ENCODE results near the gene PDSS1. TPM values are rescaled to one million over a fixed set of nuclear protein-coding genes. Genes with fewer than 3 reads are reported as not detected.

The PDSS1 gene
- total RNA-seq, 1 donor from 2014 or later: 8.7 TPM

DNA sequence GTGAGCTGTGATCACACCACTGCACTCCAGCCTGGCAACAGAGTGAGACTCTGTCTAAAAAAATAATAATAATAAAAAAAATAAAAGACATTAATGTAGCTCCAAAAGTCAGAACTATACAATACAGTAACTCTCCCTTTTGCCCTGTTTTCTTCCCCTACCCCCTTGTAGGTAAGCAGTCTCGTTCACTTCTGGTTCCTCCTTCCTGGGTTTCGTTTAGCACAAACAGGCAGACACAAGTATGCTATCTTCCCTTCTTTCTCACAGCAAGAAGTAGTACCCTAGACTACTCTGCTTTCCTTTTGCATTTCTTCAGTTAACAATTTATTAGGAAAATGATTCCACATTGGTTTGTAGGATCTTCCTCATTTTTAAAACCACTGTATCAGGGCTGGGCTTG is 33.1 kb downstream of the PDSS1 start:
- DNase-seq: no peak

DNA sequence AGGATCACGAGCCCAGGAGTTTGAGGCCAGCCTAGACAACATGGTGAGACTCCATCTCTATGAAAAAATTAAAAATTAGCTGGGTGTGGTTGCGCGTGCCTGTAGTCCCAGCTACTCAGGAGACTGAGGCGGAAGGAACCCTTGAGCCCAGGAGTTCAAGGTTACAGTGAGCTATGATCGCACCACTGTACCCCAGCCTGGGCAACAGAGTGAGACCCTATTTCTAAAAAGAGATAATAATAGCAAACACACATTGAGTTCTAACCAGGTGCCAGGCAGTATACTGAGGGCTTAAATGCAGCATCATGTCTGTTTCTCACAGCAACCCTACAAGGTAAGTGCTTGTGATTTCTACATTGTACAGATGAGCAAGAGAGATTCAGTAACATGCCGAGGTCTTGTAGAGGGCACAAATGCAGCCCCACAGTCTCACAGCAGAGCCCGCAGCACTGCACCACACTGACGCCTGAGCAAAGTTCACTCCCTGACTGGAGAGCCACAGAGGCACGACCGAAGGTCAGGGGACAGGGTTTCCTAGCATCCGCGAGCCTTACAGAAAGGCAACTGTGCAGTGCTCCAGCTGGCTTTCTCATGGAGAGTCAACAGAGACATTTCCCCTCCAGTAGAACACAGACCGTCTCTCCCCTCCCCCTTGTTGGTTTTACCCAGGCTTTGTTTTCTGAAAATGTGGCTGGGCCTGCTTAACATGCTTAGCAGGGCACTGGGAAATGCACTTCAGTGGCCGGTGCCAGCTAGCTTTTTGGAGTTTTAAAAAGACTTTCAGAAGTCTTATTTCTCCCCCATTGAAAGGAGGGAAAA is 36.5 kb downstream of the PDSS1 start:
- CTCF ChIA-PET: no interaction called here
- TF ChIP-seq, protein P1, sequence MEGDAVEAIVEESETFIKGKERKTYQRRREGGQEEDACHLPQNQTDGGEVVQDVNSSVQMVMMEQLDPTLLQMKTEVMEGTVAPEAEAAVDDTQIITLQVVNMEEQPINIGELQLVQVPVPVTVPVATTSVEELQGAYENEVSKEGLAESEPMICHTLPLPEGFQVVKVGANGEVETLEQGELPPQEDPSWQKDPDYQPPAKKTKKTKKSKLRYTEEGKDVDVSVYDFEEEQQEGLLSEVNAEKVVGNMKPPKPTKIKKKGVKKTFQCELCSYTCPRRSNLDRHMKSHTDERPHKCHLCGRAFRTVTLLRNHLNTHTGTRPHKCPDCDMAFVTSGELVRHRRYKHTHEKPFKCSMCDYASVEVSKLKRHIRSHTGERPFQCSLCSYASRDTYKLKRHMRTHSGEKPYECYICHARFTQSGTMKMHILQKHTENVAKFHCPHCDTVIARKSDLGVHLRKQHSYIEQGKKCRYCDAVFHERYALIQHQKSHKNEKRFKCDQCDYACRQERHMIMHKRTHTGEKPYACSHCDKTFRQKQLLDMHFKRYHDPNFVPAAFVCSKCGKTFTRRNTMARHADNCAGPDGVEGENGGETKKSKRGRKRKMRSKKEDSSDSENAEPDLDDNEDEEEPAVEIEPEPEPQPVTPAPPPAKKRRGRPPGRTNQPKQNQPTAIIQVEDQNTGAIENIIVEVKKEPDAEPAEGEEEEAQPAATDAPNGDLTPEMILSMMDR (IDR thresholded peaks at IDR 0.05): no peak
- Mint-ChIP-seq H3K4me3 (no peak overlapping the region), H3K27me3 (no peaks in the 10 kb centered on the region), H3K9me3 (no peaks in the 10 kb centered on the region), H3K27ac (no peak overlapping the region), H3K36me3 (ENCODE audit: low read depth) (peaks cover 27% of the 10 kb centered on the region), H3K4me1 (peaks cover 48% of the 10 kb centered on the region)
- ATAC-seq (ENCODE audit: low read depth): no peak
- intact Hi-C loops (cut with micrococcal nuclease): no loop called here
- POLR2A ChIA-PET: no interaction called here
- no peak for DNase-seq

More for the DNA sequence above, 33.1 kb downstream of the PDSS1 start:
- H3K27me3 Mint-ChIP-seq: no peaks in the 10 kb centered on the region
- peaks cover 29% of the 10 kb centered on the region for H3K36me3 Mint-ChIP-seq (ENCODE audit: low read depth)
- TF ChIP-seq, protein P1 (IDR thresholded peaks at IDR 0.05): no peak
- ChIA-PET CTCF (interaction anchor here (10.6 kb wide), 1 partner anchor 151 kb away, joined by 254 read pairs; no protein-coding TSS in a partner anchor), POLR2A (interaction anchor here (1.0 kb wide), 1 partner anchor 131 kb away, joined by 3 read pairs; the partner anchor contains the start of gene ABI1)
- ATAC-seq (ENCODE audit: low read depth): no peak
- peak overlapping the region; percentile 42 for H3K27ac Mint-ChIP-seq
- H3K9me3 Mint-ChIP-seq: no peaks in the 10 kb centered on the region
- peaks cover 22% of the 10 kb centered on the region for H3K4me1 Mint-ChIP-seq
- no peak overlapping the region for H3K4me3 Mint-ChIP-seq
- intact Hi-C loops (cut with micrococcal nuclease): no loop called here

DNA sequence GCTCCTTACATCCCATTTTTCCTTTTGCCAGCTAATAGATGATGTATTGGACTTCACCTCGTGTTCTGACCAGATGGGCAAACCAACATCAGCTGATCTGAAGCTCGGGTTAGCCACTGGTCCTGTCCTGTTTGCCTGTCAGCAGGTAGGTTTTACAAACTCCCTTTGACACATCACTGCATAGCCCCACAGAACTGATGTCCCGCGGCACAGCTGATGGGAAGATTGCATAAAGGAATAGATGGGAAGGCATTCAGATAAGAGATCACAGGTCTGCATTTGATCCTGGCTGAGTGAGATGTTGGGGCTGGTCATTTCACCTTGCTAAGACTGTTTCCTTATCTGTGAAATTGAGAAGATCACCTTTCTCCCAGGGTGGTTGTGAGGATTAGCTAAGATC is 37.9 kb downstream of the PDSS1 start:
- CTCF ChIA-PET: interaction anchor here (2.2 kb wide), 1 partner anchor 9 kb away, joined by 13 read pairs; no protein-coding TSS in a partner anchor
- H3K27ac Mint-ChIP-seq: peak overlapping the region; percentile 6

DNA sequence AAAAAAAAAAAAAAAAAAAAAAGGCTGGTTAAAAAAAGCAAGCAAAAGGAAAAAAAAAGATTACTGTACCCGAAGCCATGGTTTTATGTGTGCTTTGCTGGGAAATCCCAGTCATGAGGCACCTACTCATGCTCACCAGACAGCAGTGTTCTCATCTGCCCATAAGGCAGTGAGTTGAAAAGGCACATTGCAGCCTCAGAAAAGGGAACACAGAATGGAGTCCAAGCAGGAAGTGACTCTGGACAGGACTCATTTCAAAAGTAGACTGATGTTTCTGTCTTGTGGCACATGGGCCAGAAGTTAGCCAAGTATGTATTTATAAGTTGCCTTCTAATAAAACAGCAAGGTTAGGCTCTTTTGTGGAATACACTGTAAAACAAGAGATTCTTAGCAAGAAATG is 40.2 kb downstream of the PDSS1 start:
- Mint-ChIP-seq H3K36me3 (ENCODE audit: low read depth) (peaks cover 50% of the 10 kb centered on the region), H3K27me3 (no peaks in the 10 kb centered on the region), H3K9me3 (no peaks in the 10 kb centered on the region), H3K4me1 (peaks cover 67% of the 10 kb centered on the region), H3K27ac (peak overlapping the region; percentile 95), H3K4me3 (peak overlapping the region; percentile 63)
- intact Hi-C loops (cut with micrococcal nuclease): loop anchor here (1.0 to 5.0 kb wide), 9 partner anchors 11 to 1597 kb away; partner anchors contain the start of genes ANKRD26 and APBB1IP
- ATAC-seq (ENCODE audit: low read depth) (peak; percentile 84), DNase-seq (no peak)
- TF ChIP-seq, protein P1 (IDR thresholded peaks at IDR 0.05): no peak
- ChIA-PET CTCF (interaction anchor here (1.1 kb wide), 1 partner anchor 124 kb away, joined by 4 read pairs; no protein-coding TSS in a partner anchor), POLR2A (interaction anchor here (0.6 to 6.2 kb wide), 3 partner anchors 11 to 122 kb away, joined by 3 to 33 read pairs (median 7); partner anchors contain the start of gene ABI1)

More for the DNA sequence above, 37.9 kb downstream of the PDSS1 start:
- no peak for DNase-seq
- Mint-ChIP-seq H3K36me3 (ENCODE audit: low read depth) (peaks cover 34% of the 10 kb centered on the region), H3K4me3 (no peak overlapping the region), H3K9me3 (no peaks in the 10 kb centered on the region), H3K4me1 (peaks cover 56% of the 10 kb centered on the region), H3K27me3 (no peaks in the 10 kb centered on the region)
- POLR2A ChIA-PET: interaction anchor here (0.5 to 0.8 kb wide), 2 partner anchors 8 to 126 kb away, joined by 3 read pairs; partner anchors contain the start of gene ABI1
- ATAC-seq (ENCODE audit: low read depth): no peak
- intact Hi-C loops (cut with micrococcal nuclease): loop anchor here (5.0 kb wide), 3 partner anchors 253 to 367 kb away; partner anchors contain the start of genes ANKRD26 and APBB1IP
- TF ChIP-seq, protein P1 (IDR thresholded peaks at IDR 0.05): no peak

Measured in activated B cell treated with CpG ODN at 0.5 μM for 24 hours (primary cell).